K562 (cell line): ENCODE data around the gene RPS2. TPM values are rescaled to one million over a fixed set of nuclear protein-coding genes. Genes with fewer than 3 reads are reported as not detected.

Experiments
- ARNT ChIP-seq, 2 experiments: fragments of 450-650 bp; IDR thresholded peaks; 2 replicates each; pipeline ENCODE4 v1.6.1; 2016; ENCODE audit warnings: mild to moderate bottlenecking in 1 of 2
- ESRRB ChIP-seq: fragments of 250-450 bp; sonication (Bioruptor Pico); IDR thresholded peaks from 2 replicates; pipeline ENCODE4 v1.5.0; 2020; ENCODE audit warnings: mild to moderate bottlenecking, moderate library complexity, borderline replicate concordance
- KDM2B ChIP-seq: fragments of 250-450 bp; sonication (Bioruptor Pico); IDR thresholded peaks from 2 replicates; pipeline ENCODE4 v1.8.0; 2021; ENCODE audit warnings: mild to moderate bottlenecking, moderate library complexity
- MCM2 ChIP-seq: fragments of 450-650 bp; IDR thresholded peaks from 2 replicates; pipeline ENCODE4 v1.6.1; 2017; ENCODE audit warnings: low read depth, mild to moderate bottlenecking
- MCM3 ChIP-seq: fragments of 450-650 bp; IDR thresholded peaks from 2 replicates; pipeline ENCODE4 v1.6.1; 2016
- MTF1 ChIP-seq: fragments of 250-450 bp; sonication (Bioruptor Pico); IDR thresholded peaks from 2 replicates; pipeline ENCODE4 v1.9.0; 2021; ENCODE audit warnings: moderate library complexity, mild to moderate bottlenecking, inconsistent platforms, borderline replicate concordance
- MYBL2 ChIP-seq, 2 experiments: fragments of 450-650 bp in 1 of 2; sonication (generic) in 1 of 2; formaldehyde crosslinking in 1 of 2; IDR thresholded peaks; 2 replicates each; pipeline versions ENCODE4 v1.6.1 to v1.8.1; 2017 to 2022; ENCODE audit warnings: borderline replicate concordance in 1 of 2, inconsistent platforms in 1 of 2, low read depth in 1 of 2, mild to moderate bottlenecking in 1 of 2, missing genetic modification reagents in 1 of 2, moderate library complexity in 1 of 2
- NCOA1 ChIP-seq: fragments of 450-650 bp; IDR thresholded peaks from 2 replicates; pipeline ENCODE4 v1.6.1; 2016; ENCODE audit warnings: low read depth
- RFX7 ChIP-seq: fragments of 250-450 bp; sonication (Bioruptor Pico); IDR thresholded peaks from 2 replicates; pipeline ENCODE4 v1.5.1; 2021; ENCODE audit warnings: mild to moderate bottlenecking
- SETDB1 ChIP-seq: IDR thresholded peaks from one replicate; pipeline ENCODE4 v1.6.1; 2012; ENCODE audit warnings: low read length, control low read depth, inconsistent platforms
- SMAD2 ChIP-seq: fragments of 150-350 bp; IDR thresholded peaks from 2 replicates; pipeline ENCODE4 v1.6.1; 2014; ENCODE audit warnings: low read depth, mild to moderate bottlenecking, low read length
- ZNF584 ChIP-seq: fragments of 200-800 bp; sonication (Bioruptor generic); IDR thresholded peaks from 2 replicates; pipeline ENCODE4 v1.6.1; 2016; ENCODE audit warnings: low read depth, mild to moderate bottlenecking, missing genetic modification characterization, missing compliant biosample characterization
- ZNF668 ChIP-seq: fragments of 250-450 bp; sonication (Bioruptor Pico); IDR thresholded peaks from 2 replicates; pipeline ENCODE4 v1.8.0; 2022; ENCODE audit warnings: mild to moderate bottlenecking, inconsistent platforms
- ZNF764 ChIP-seq: fragments of 250-450 bp; sonication (Bioruptor Pico); IDR thresholded peaks from 2 replicates; pipeline ENCODE4 v1.4.0; 2020; ENCODE audit warnings: low read depth, mild to moderate bottlenecking, moderate library complexity
- ZNF780A ChIP-seq: fragments of 250-450 bp; sonication (Bioruptor Pico); IDR thresholded peaks from 2 replicates; pipeline ENCODE4 v1.5.0; 2021; ENCODE audit warnings: mild to moderate bottlenecking
- ZNF785 ChIP-seq: fragments of 250-450 bp; sonication (Bioruptor Pico); IDR thresholded peaks from 2 replicates; pipeline ENCODE4 v1.4.0; 2020; ENCODE audit warnings: mild to moderate bottlenecking
- polyA plus RNA-seq, 8 experiments: library from polyadenylated mRNA; depleted of rRNA in 4 of 8; stranded (reverse) in 5 of 8; unstranded in 3 of 8; fragments of >200 nt; fragmentation: Nextera tagmentation in 2 of 8; fragmentation: Illumina TruSeq in 1 of 8; extraction: Ambion mirVana in 2 of 8; extraction: Trizol in 1 of 8; gene quantifications; 2 replicates each; pipeline versions ENCODE4 v1.2.1 to v1.2.3, GENCODE V29; 2011 to 2014; ENCODE audit warnings: inconsistent platforms in 1 of 8, missing spikeins in 1 of 8
- total RNA-seq, 7 experiments: library from RNA; depleted of rRNA in 6 of 7; stranded (reverse); fragments of >200 nt in 6 of 7; fragmentation: Illumina TruSeq in 2 of 7; extraction: Trizol in 2 of 7; gene quantifications; 2 replicates each; pipeline versions ENCODE4 v1.2.1 to v1.2.3, GENCODE V29; 2011 to 2021; ENCODE audit warnings: low replicate concordance in 1 of 7
- TF ChIP-seq, protein P1 (sequence below): fragments of 450-650 bp; IDR thresholded peaks from 2 replicates; pipeline ENCODE4 v1.6.1; 2018; ENCODE audit not compliant: partially characterized antibody
- TF ChIP-seq, protein P2 (sequence below): IDR thresholded peaks from 2 replicates; pipeline ENCODE4 v1.6.1; 2014; ENCODE audit warnings: antibody characterized with exemption
- TF ChIP-seq, protein P3 (sequence below): fragments of 250-450 bp; sonication (Bioruptor Pico); IDR thresholded peaks from 2 replicates; pipeline ENCODE4 v1.4.0; 2020; ENCODE audit warnings: mild to moderate bottlenecking, moderate library complexity, borderline replicate concordance
- TF ChIP-seq, protein P4 (sequence below): fragments of 250-450 bp; sonication (Bioruptor Pico); IDR thresholded peaks from 2 replicates; pipeline ENCODE4 v1.8.0; 2022; ENCODE audit warnings: moderate library complexity, mild to moderate bottlenecking, inconsistent platforms

RPS2 gene
- total and polyA plus RNA-seq, 9 of the 15 experiments (the other 6 are each of a cell fraction or from before 2014, with no cell fraction given): 834 to 4,794 (median 3,793) TPM

DNA sequence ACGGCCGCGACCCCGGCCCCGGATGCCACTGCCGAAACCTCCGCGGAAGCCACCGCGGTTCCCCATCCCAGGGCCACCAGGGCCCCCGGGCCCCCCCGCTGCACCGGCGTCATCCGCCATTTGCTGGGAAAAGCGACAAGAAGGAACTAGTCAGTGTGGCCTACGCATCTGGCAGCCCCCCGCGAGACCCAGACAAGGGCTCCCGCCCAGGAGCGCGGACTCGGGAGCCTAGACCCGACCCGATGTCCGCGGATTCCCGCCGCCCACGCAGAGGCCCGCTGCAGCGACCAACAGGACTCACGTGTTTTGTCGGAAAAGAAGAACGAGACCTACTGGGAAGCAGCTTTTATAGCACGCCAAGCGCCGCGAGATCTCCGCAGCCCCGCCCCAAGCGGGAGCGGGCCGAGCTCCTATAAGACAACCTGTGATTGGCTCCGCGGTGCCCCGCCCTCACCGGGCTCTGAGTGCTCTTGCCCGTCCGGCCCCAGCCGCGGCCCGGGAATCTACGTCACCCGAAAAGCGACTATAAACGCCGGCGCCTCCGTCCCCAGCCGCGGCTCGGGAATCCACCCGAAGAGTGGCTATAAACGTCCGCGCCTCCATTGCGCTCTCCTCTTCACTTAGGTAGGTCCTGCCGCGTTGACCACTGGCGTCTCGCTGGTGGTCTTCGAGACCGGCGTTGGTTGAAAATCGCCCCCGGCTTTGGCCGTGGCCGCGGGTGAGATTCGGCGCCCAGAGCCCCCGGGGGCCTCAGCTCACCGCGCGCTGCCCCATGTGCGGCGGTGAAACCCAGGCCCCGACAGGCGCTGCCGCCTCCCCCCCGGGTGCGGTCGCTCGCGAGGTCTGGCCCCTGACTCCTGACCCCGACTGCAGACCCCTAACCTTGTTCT, at the start of gene RPS2 (continued):
- TF ChIP-seq, protein P1, sequence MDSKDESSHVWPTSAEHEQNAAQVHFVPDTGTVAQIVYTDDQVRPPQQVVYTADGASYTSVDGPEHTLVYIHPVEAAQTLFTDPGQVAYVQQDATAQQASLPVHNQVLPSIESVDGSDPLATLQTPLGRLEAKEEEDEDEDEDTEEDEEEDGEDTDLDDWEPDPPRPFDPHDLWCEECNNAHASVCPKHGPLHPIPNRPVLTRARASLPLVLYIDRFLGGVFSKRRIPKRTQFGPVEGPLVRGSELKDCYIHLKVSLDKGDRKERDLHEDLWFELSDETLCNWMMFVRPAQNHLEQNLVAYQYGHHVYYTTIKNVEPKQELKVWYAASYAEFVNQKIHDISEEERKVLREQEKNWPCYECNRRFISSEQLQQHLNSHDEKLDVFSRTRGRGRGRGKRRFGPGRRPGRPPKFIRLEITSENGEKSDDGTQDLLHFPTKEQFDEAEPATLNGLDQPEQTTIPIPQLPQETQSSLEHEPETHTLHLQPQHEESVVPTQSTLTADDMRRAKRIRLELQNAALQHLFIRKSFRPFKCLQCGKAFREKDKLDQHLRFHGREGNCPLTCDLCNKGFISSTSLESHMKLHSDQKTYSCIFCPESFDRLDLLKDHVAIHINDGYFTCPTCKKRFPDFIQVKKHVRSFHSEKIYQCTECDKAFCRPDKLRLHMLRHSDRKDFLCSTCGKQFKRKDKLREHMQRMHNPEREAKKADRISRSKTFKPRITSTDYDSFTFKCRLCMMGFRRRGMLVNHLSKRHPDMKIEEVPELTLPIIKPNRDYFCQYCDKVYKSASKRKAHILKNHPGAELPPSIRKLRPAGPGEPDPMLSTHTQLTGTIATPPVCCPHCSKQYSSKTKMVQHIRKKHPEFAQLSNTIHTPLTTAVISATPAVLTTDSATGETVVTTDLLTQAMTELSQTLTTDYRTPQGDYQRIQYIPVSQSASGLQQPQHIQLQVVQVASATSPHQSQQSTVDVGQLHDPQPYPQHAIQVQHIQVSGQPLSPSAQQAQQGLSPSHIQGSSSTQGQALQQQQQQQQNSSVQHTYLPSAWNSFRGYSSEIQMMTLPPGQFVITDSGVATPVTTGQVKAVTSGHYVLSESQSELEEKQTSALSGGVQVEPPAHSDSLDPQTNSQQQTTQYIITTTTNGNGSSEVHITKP: no peak
- TF ChIP-seq RFX7 (CRISPR knock-in tag) (no peak; the same call in 1 of the 2 replicates), KDM2B (no peak; the same call in 1 of the 2 replicates), SETDB1 (no peak), MCM2 (no peak), ARNT (IDR thresholded peaks at IDR 0.05) (no peak), ESRRB (CRISPR knock-in tag) (0 out of 2 replicates have a peak, but pooled peaks have one; percentile 56), NCOA1 (no peak), ZNF780A (CRISPR knock-in tag) (no peak), ZNF584 (CRISPR knock-in tag) (no peak), MTF1 (no peak), ZNF785 (CRISPR knock-in tag) (no peak), MCM3 (no peak), ZNF764 (CRISPR knock-in tag) (no peak; the same call in 1 of the 2 replicates), ZNF668 (CRISPR knock-in tag) (no peak), MYBL2 (IDR thresholded peaks at IDR 0.05; ENCODE audit: low read depth) (no peak), MYBL2 (CRISPR knock-in tag; IDR thresholded peaks at IDR 0.05; ENCODE audit: borderline replicate concordance) (no peak), SMAD2 (no peak)
- TF ChIP-seq, protein P2, sequence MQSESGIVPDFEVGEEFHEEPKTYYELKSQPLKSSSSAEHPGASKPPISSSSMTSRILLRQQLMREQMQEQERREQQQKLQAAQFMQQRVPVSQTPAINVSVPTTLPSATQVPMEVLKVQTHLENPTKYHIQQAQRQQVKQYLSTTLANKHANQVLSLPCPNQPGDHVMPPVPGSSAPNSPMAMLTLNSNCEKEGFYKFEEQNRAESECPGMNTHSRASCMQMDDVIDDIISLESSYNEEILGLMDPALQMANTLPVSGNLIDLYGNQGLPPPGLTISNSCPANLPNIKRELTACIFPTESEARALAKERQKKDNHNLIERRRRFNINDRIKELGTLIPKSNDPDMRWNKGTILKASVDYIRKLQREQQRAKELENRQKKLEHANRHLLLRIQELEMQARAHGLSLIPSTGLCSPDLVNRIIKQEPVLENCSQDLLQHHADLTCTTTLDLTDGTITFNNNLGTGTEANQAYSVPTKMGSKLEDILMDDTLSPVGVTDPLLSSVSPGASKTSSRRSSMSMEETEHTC: no peak
- TF ChIP-seq, protein P3, sequence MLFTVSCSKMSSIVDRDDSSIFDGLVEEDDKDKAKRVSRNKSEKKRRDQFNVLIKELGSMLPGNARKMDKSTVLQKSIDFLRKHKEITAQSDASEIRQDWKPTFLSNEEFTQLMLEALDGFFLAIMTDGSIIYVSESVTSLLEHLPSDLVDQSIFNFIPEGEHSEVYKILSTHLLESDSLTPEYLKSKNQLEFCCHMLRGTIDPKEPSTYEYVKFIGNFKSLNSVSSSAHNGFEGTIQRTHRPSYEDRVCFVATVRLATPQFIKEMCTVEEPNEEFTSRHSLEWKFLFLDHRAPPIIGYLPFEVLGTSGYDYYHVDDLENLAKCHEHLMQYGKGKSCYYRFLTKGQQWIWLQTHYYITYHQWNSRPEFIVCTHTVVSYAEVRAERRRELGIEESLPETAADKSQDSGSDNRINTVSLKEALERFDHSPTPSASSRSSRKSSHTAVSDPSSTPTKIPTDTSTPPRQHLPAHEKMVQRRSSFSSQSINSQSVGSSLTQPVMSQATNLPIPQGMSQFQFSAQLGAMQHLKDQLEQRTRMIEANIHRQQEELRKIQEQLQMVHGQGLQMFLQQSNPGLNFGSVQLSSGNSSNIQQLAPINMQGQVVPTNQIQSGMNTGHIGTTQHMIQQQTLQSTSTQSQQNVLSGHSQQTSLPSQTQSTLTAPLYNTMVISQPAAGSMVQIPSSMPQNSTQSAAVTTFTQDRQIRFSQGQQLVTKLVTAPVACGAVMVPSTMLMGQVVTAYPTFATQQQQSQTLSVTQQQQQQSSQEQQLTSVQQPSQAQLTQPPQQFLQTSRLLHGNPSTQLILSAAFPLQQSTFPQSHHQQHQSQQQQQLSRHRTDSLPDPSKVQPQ (CRISPR knock-in tag): no peak
- TF ChIP-seq, protein P4, sequence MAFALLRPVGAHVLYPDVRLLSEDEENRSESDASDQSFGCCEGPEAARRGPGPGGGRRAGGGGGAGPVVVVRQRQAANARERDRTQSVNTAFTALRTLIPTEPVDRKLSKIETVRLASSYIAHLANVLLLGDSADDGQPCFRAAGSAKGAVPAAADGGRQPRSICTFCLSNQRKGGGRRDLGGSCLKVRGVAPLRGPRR (CRISPR knock-in tag): no peak
